ENCODE measurements around the gene NOTCH4. TPM values are rescaled to one million over a fixed set of nuclear protein-coding genes. Genes with fewer than 3 reads are reported as not detected.

NOTCH4 gene
- total RNA-seq, 1 donor from 2014 or later = 0.83 TPM

GRCh38 chr6:32147401-32148132 is 76.3 kb downstream of the NOTCH4 start:
- DNase-seq (ENCODE audit: extremely low spot score, unreplicated experiment) = no peak
- Mint-ChIP-seq H3K4me1 (ENCODE audit: unreplicated experiment) (peaks cover 14% of the 10 kb centered on the region), H3K27me3 (ENCODE audit: unreplicated experiment) (no peaks in the 10 kb centered on the region), H3K4me3 (ENCODE audit: unreplicated experiment) (no peak overlapping the region), H3K36me3 (ENCODE audit: unreplicated experiment) (peaks cover 2% of the 10 kb centered on the region), H3K9me3 (ENCODE audit: unreplicated experiment) (no peaks in the 10 kb centered on the region), H3K27ac (ENCODE audit: unreplicated experiment) (no peak overlapping the region)
- no peak for TF ChIP-seq CTCF (IDR thresholded peaks at IDR 0.05)

- no peak for DNase-seq (ENCODE audit: extremely low spot score, unreplicated experiment)
- no peak for TF ChIP-seq CTCF (IDR thresholded peaks at IDR 0.05)
- Mint-ChIP-seq H3K4me1 (ENCODE audit: unreplicated experiment) (peaks cover 8% of the 10 kb centered on the region), H3K36me3 (ENCODE audit: unreplicated experiment) (peaks cover 2% of the 10 kb centered on the region), H3K4me3 (ENCODE audit: unreplicated experiment) (no peak overlapping the region), H3K9me3 (ENCODE audit: unreplicated experiment) (no peaks in the 10 kb centered on the region), H3K27ac (ENCODE audit: unreplicated experiment) (no peak overlapping the region), H3K27me3 (ENCODE audit: unreplicated experiment) (no peaks in the 10 kb centered on the region)
Measured at GRCh38 chr6:32146687-32147086, 77.2 kb downstream of the NOTCH4 start.

GRCh38 chr6:32146287-32146686 is 77.6 kb downstream of the NOTCH4 start:
- no peak overlapping the region for H3K4me3 Mint-ChIP-seq (ENCODE audit: unreplicated experiment)
- DNase-seq (ENCODE audit: extremely low spot score, unreplicated experiment) = no peak
- H3K27ac Mint-ChIP-seq (ENCODE audit: unreplicated experiment) = no peak overlapping the region
- no peaks in the 10 kb centered on the region for H3K9me3 Mint-ChIP-seq (ENCODE audit: unreplicated experiment)
- H3K27me3 Mint-ChIP-seq (ENCODE audit: unreplicated experiment) = no peaks in the 10 kb centered on the region
- no peak for TF ChIP-seq CTCF (IDR thresholded peaks at IDR 0.05)
- peaks cover 6% of the 10 kb centered on the region for H3K4me1 Mint-ChIP-seq (ENCODE audit: unreplicated experiment)
- H3K36me3 Mint-ChIP-seq (ENCODE audit: unreplicated experiment) = peaks cover 2% of the 10 kb centered on the region

Small RNA genes within 50 kb of the gene (microRNA-seq; reads per million reads assigned to microRNA genes)
- gene MIR6721 (ENCODE audit: unreplicated experiment) = 2.2 reads per million
- not detected for gene MIR6833 (ENCODE audit: unreplicated experiment)

Other genes with a start within 250 kb of the NOTCH4 start
- gene C4A, start 242.0 kb downstream of the NOTCH4 start, total RNA-seq = 13.5 and 15.2 TPM in 2 replicates
- gene C4B, start 209.3 kb downstream of the NOTCH4 start, total RNA-seq = 10.5 and 11.8 TPM in 2 replicates
- gene CYP21A2, start 185.7 kb downstream of the NOTCH4 start, total RNA-seq = 0.30 and 0.44 TPM in 2 replicates
- gene TNXB, start 114.7 kb downstream of the NOTCH4 start, total RNA-seq = 13.1 and 13.9 TPM in 2 replicates
- gene ATF6B, start 95.8 kb downstream of the NOTCH4 start, total RNA-seq = 109 and 116 TPM in 2 replicates
- 5.3 and 7.5 TPM in 2 replicates for gene FKBPL, start 93.8 kb downstream of the NOTCH4 start, total RNA-seq
- gene PRRT1, start 72.1 kb downstream of the NOTCH4 start, total RNA-seq = 1.2 and 2.1 TPM in 2 replicates
- 40.8 and 45.5 TPM in 2 replicates for gene PPT2, start 69.9 kb downstream of the NOTCH4 start, total RNA-seq
- gene EGFL8, start 59.5 kb downstream of the NOTCH4 start, total RNA-seq = 21.4 and 22.8 TPM in 2 replicates
- gene AGPAT1, start 48.0 kb downstream of the NOTCH4 start, total RNA-seq = 81.1 and 82.6 TPM in 2 replicates
- gene RNF5, start 45.7 kb downstream of the NOTCH4 start, total RNA-seq = 47.1 and 51.6 TPM in 2 replicates
- gene AGER, start 39.8 kb downstream of the NOTCH4 start, total RNA-seq = 3.8 and 4.1 TPM in 2 replicates
- gene PBX2, start 33.9 kb downstream of the NOTCH4 start, total RNA-seq = 71.4 and 77.1 TPM in 2 replicates
- gene GPSM3, start 31.4 kb downstream of the NOTCH4 start, total RNA-seq = 7.5 TPM in 2 replicates
- not detected in 2 replicates for gene TSBP1, start 147.8 kb upstream of the NOTCH4 start, total RNA-seq
- not detected in 2 replicates for gene BTNL2, start 183.1 kb upstream of the NOTCH4 start, total RNA-seq
- not detected in 2 replicates for gene HLA-DRA, start 215.8 kb upstream of the NOTCH4 start, total RNA-seq